ENCODE measurements around the gene ABCC4. TPM values are rescaled to one million over a fixed set of nuclear protein-coding genes. Genes with fewer than 3 reads are reported as not detected.

ABCC4 gene
- polyA plus RNA-seq, 1 donor from 2014 or later = 2.4 TPM

GRCh38 chr13:95191821-95192563 lies 109.3 kb downstream of the ABCC4 start:
- TF ChIP-seq CTCF (IDR thresholded peaks at IDR 0.05; ENCODE audit: poor library complexity, severe bottlenecking) = peak; percentile 66
- no peak for TF ChIP-seq EZH2 (IDR thresholded peaks at IDR 0.05; ENCODE audit: borderline replicate concordance, insufficient read depth, low read length, poor library complexity, severe bottlenecking)
- TF ChIP-seq EP300 (conservative IDR thresholded peaks at IDR 0.05; ENCODE audit: poor library complexity, severe bottlenecking) = no peak
- TF ChIP-seq REST (IDR thresholded peaks at IDR 0.05; ENCODE audit: borderline replicate concordance) = no peak
- TF ChIP-seq POLR2AphosphoS5 (IDR thresholded peaks at IDR 0.05) = no peak
- peak; percentile 56 for TF ChIP-seq RAD21 (conservative IDR thresholded peaks at IDR 0.05)
- TF ChIP-seq TAF1 (IDR thresholded peaks at IDR 0.05; ENCODE audit: low read depth) = no peak
- no peak for TF ChIP-seq MXI1 (conservative IDR thresholded peaks at IDR 0.05; ENCODE audit: poor library complexity, severe bottlenecking)
- peak; percentile 66 for TF ChIP-seq SMC3 (conservative IDR thresholded peaks at IDR 0.05; ENCODE audit: poor library complexity)
- Histone ChIP-seq H3K27ac (ENCODE audit: low read length) (no peak overlapping the region), H3F3A (ENCODE audit: insufficient read depth, low read length, poor library complexity, severe bottlenecking) (no peaks in the 10 kb centered on the region), H3K27me3 (ENCODE audit: insufficient read depth, low read depth, low read length) (no peaks in the 10 kb centered on the region), H3K9ac (ENCODE audit: low read length) (no peak overlapping the region), H3K9me2 (ENCODE audit: insufficient read depth, low read length) (no peaks in the 10 kb centered on the region), H3K4me3 (ENCODE audit: low read length) (no peak overlapping the region), H3K79me2 (replicated peaks; ENCODE audit: insufficient read depth, low read length) (no peaks in the 10 kb centered on the region), H3K9me3 (ENCODE audit: low read length) (no peaks in the 10 kb centered on the region), H2AFZ (ENCODE audit: low read depth, low read length) (no peak overlapping the region), H3K4me2 (ENCODE audit: low read length) (no peak overlapping the region), H3K36me3 (ENCODE audit: insufficient read depth, low read length) (no peaks in the 10 kb centered on the region), H4K20me1 (ENCODE audit: insufficient read depth) (no peaks in the 10 kb centered on the region)

GRCh38 chr13:95188128-95188527 lies 113.1 kb downstream of the ABCC4 start:
- no peaks in the 10 kb centered on the region for H4K20me1 ChIP-seq (ENCODE audit: insufficient read depth)
- no peaks in the 10 kb centered on the region for H3K9me2 ChIP-seq (ENCODE audit: insufficient read depth, low read length)
- no peak overlapping the region for H2AFZ ChIP-seq (ENCODE audit: low read depth, low read length)
- H3K9me3 ChIP-seq (ENCODE audit: low read length) = peaks cover 3% of the 10 kb centered on the region
- H3K9ac ChIP-seq (ENCODE audit: low read length) = no peak overlapping the region
- H3K4me3 ChIP-seq (ENCODE audit: low read length) = no peak overlapping the region
- H3F3A ChIP-seq (ENCODE audit: insufficient read depth, low read length, poor library complexity, severe bottlenecking) = no peaks in the 10 kb centered on the region
- no peaks in the 10 kb centered on the region for H3K27me3 ChIP-seq (ENCODE audit: insufficient read depth, low read depth, low read length)
- no peaks in the 10 kb centered on the region for H3K79me2 ChIP-seq (replicated peaks; ENCODE audit: insufficient read depth, low read length)
- no peaks in the 10 kb centered on the region for H3K36me3 ChIP-seq (ENCODE audit: insufficient read depth, low read length)
- no peak overlapping the region for H3K4me2 ChIP-seq (ENCODE audit: low read length)
- H3K27ac ChIP-seq (ENCODE audit: low read length) = no peak overlapping the region
- TF ChIP-seq MXI1 (conservative IDR thresholded peaks at IDR 0.05; ENCODE audit: poor library complexity, severe bottlenecking) = no peak
- no peak for TF ChIP-seq EP300 (conservative IDR thresholded peaks at IDR 0.05; ENCODE audit: poor library complexity, severe bottlenecking)
- TF ChIP-seq CTCF (IDR thresholded peaks at IDR 0.05; ENCODE audit: poor library complexity, severe bottlenecking) = no peak
- no peak for TF ChIP-seq POLR2AphosphoS5 (IDR thresholded peaks at IDR 0.05)
- no peak for TF ChIP-seq EZH2 (IDR thresholded peaks at IDR 0.05; ENCODE audit: borderline replicate concordance, insufficient read depth, low read length, poor library complexity, severe bottlenecking)
- no peak for TF ChIP-seq TAF1 (IDR thresholded peaks at IDR 0.05; ENCODE audit: low read depth)
- no peak for TF ChIP-seq REST (IDR thresholded peaks at IDR 0.05; ENCODE audit: borderline replicate concordance)
- TF ChIP-seq RAD21 (conservative IDR thresholded peaks at IDR 0.05) = no peak
- no peak for TF ChIP-seq SMC3 (conservative IDR thresholded peaks at IDR 0.05; ENCODE audit: poor library complexity)

All from neural cell (in vitro differentiated cells).